Esophagus squamous epithelium (tissue), 5 donors: Measurements from ENCODE around the gene UTP11. TPM values are rescaled to one million over a fixed set of nuclear protein-coding genes. Genes with fewer than 3 reads are reported as not detected.

Source experiments
- DNase-seq: peaks from one replicate; lab custom pipeline; 2025; lab: John Stamatoyannopoulos, UW
- H3K27ac ChIP-seq, 4 donors: fragments of 200-600 bp; sonication (generic); one replicate each; pipeline ENCODE4 v1.5.1; 2016 to 2019; ENCODE audit warnings: mild to moderate bottlenecking in 1 of 4
- H3K27me3 ChIP-seq, 4 donors: fragments of 200-600 bp; sonication (generic); 1 replicate in 3 of 4; 2 replicates in 1 of 4; pipeline versions ENCODE4 v1.5.1 to v1.6.0; 2017 to 2021; ENCODE audit warnings: antibody characterized with exemption in 1 of 4
- H3K36me3 ChIP-seq, 3 donors: fragments of 200-600 bp; sonication (generic); one replicate each; pipeline ENCODE4 v1.5.1; 2016 to 2019
- H3K4me1 ChIP-seq, 3 donors: fragments of 200-600 bp; sonication (generic); one replicate each; pipeline ENCODE4 v1.5.1; 2017 to 2019
- H3K4me3 ChIP-seq, 4 donors: fragments of 200-600 bp; sonication (generic); 1 replicate in 3 of 4; 2 replicates in 1 of 4; pipeline ENCODE4 v1.5.1; 2016 to 2019; ENCODE audit warnings: mild to moderate bottlenecking in 2 of 4, moderate library complexity in 1 of 4
- H3K9me3 ChIP-seq, 3 donors: fragments of 200-600 bp; sonication (generic); one replicate each; pipeline ENCODE4 v1.5.1; 2016 to 2019
- CTCF ChIP-seq, 6 experiments: fragments of 450-650 bp in 4 of 6; fragments of 200-600 bp in 2 of 6; sonication (generic) in 2 of 6; IDR thresholded peaks; one replicate each; pipeline ENCODE4 v1.5.1; 2016 to 2019; ENCODE audit warnings: antibody characterized with exemption in 6 of 6, mild to moderate bottlenecking in 4 of 6, moderate library complexity in 4 of 6
- POLR2A ChIP-seq, 4 donors: fragments of 450-650 bp; IDR thresholded peaks; one replicate each; pipeline ENCODE4 v1.6.1; 2017; ENCODE audit warnings: antibody characterized with exemption in 4 of 4, mild to moderate bottlenecking in 4 of 4, moderate library complexity in 3 of 4
- WGBS, 2 donors: methylation state at CpG; one replicate each; pipeline ENCODE4 v1.1.5; 2018; 5-methylcytosine and 5-hydroxymethylcytosine counted together
- intact Hi-C: fragments of 100-400 bp; cut with DNase I; formaldehyde crosslinking; loops from one replicate; pipeline ENCODE4 v1.15.0; 2022
- total RNA-seq, 4 donors: library from RNA; depleted of rRNA; stranded (reverse); fragments of >200 nt; gene quantifications; one replicate each; pipeline ENCODE4 v1.1.0, GENCODE V29; 2016
- donor health status: DM: yes; HTN: yes; CAD: no.

The UTP11 gene
- total RNA-seq, 4 donors from 2014 or later, result 38.5 to 71.5 (median 54.5) TPM

- peaks cover 0 to 25% (median 0%) of the 10 kb centered on the region in 3 donors for H3K36me3 ChIP-seq
- H3K4me3 ChIP-seq, result peak overlapping the region; percentile 48 to 72 (median 60)
- peak in 1 of 4 donors; percentile 50 for TF ChIP-seq POLR2A (IDR thresholded peaks at IDR 0.05)
- no peak for TF ChIP-seq CTCF (IDR thresholded peaks at IDR 0.05)
- WGBS, 2 donors, result 1 to 10% methylated on average over 22 to 40 of the region's 46 CpGs
- no peaks in the 10 kb centered on the region for H3K27me3 ChIP-seq
- peak; percentile 32 for DNase-seq
- peak overlapping the region; percentile 83 to 92 (median 90) for H3K27ac ChIP-seq
- H3K9me3 ChIP-seq, result no peaks in the 10 kb centered on the region
- peaks cover 28 to 64% (median 46%) of the 10 kb centered on the region in 3 donors for H3K4me1 ChIP-seq
- intact Hi-C loops, result no loop called here
Observed at GRCh38 chr1:37995751-37996345, 16.7 kb upstream of the UTP11 start.

- Histone ChIP-seq H3K4me1 (peaks cover 39 to 80% (median 60%) of the 10 kb centered on the region in 3 donors), H3K4me3 (no peak overlapping the region), H3K9me3 (no peaks in the 10 kb centered on the region), H3K27me3 (no peaks in the 10 kb centered on the region), H3K36me3 (peaks cover 0 to 25% (median 0%) of the 10 kb centered on the region in 3 donors), H3K27ac (peak overlapping the region; percentile 83 to 92 (median 90))
- no peak for TF ChIP-seq POLR2A (IDR thresholded peaks at IDR 0.05)
- TF ChIP-seq CTCF (IDR thresholded peaks at IDR 0.05), result no peak
- 86 to 88% methylated on average over 9 to 15 of the region's 25 CpGs for WGBS, 2 donors
- no peak for DNase-seq
- intact Hi-C loops, result no loop called here
Observed at GRCh38 chr1:37997256-37998088, 15.1 kb upstream of the UTP11 start.

GRCh38 chr1:37998089-37998808 is 14.3 kb upstream of the UTP11 start:
- TF ChIP-seq CTCF (IDR thresholded peaks at IDR 0.05) (no peak), POLR2A (IDR thresholded peaks at IDR 0.05) (no peak)
- peak overlapping the region in 3 of 4 donors; percentile 83 to 92 (median 91) for H3K27ac ChIP-seq
- DNase-seq, result no peak
- H3K36me3 ChIP-seq, result peaks cover 0 to 25% (median 0%) of the 10 kb centered on the region in 3 donors
- peaks cover 39 to 88% (median 68%) of the 10 kb centered on the region in 3 donors for H3K4me1 ChIP-seq
- WGBS, 2 donors, result 61 to 83% methylated on average over 8 to 9 of the region's 9 CpGs
- H3K9me3 ChIP-seq, result no peaks in the 10 kb centered on the region
- H3K27me3 ChIP-seq, result no peaks in the 10 kb centered on the region
- intact Hi-C loops, result no loop called here
- H3K4me3 ChIP-seq, result no peak overlapping the region

GRCh38 chr1:37998913-37999429 is 13.6 kb upstream of the UTP11 start:
- intact Hi-C loops, result no loop called here
- no peaks in the 10 kb centered on the region for H3K9me3 ChIP-seq
- peak overlapping the region; percentile 69 to 92 (median 87) for H3K27ac ChIP-seq
- TF ChIP-seq POLR2A (IDR thresholded peaks at IDR 0.05) (no peak), CTCF (IDR thresholded peaks at IDR 0.05) (no peak)
- H3K4me3 ChIP-seq, result no peak overlapping the region
- H3K27me3 ChIP-seq, result no peaks in the 10 kb centered on the region
- peaks cover 0 to 25% (median 0%) of the 10 kb centered on the region in 3 donors for H3K36me3 ChIP-seq
- WGBS, 2 donors, result 65 to 85% methylated on average over 11 to 15 of the region's 16 CpGs
- peaks cover 45 to 95% (median 75%) of the 10 kb centered on the region in 3 donors for H3K4me1 ChIP-seq
- no peak for DNase-seq
